ENCODE results near the gene CIITA.

CIITA gene

DNA sequence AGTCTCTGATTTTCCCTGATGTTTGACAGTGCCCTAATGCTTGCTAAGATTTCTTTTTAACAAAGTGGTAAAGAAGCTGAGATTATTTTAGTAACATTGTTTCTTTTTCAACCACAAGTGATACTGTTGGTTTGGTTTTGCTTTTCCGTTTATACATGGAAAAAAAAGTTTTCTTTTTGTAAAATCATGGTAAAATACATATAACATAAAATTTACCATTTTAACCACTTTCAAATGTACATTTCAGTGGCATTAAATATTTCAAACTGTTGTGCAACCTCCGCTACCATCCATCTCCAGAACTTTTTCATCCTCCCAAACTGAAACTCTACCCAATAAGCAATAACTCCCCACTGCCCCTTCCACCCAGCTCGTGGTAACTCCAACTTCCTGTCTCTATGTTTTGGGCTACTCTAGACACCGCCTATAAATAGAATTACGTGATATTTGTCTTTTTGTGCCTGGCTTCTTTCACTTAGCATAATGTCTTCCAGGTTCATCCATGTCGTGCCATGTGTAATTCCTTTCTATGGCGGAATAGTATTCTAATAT lies 4.6 kb downstream of the CIITA start:
- DNase-seq = no peak

DNA sequence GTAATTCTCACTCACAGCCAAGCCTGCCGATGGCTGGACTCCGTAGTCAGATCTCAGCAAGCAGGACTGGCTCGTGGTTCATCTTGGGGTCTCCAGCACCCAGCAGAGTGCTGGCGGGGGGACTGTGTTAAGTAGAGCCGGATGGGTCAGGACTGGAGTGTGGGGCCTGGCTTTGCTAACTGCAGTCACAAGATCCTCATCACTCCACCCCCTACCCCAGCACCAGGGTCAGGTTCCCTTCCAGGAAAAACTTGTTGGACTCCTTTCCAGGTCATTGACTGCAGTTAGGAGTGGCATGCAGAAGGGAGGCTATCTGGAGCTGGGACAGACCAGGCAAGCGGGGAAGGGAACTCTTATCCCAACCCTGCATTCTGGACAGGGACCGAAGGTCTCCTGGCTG lies 6.0 kb downstream of the CIITA start:
- no peak for DNase-seq

DNA sequence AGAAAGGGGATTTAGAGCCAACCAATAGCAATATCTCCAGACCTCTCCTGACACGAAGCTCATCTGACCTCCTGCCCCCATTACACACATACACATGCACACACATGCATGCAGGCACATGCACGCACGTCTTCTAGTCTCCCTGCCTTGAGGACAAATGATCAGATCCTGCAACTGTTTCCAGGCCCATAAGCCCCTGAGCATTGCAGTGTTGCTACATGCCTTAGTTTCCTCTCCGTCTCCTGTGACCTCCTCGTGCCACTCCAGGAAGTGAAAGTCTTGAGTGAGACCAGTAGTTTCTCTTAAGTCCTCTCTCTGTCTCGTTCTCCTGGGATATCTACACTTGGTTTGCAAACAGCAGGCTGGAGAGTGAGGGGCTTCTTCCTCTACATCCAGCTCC lies 8.2 kb downstream of the CIITA start:
- no peak for DNase-seq

DNA sequence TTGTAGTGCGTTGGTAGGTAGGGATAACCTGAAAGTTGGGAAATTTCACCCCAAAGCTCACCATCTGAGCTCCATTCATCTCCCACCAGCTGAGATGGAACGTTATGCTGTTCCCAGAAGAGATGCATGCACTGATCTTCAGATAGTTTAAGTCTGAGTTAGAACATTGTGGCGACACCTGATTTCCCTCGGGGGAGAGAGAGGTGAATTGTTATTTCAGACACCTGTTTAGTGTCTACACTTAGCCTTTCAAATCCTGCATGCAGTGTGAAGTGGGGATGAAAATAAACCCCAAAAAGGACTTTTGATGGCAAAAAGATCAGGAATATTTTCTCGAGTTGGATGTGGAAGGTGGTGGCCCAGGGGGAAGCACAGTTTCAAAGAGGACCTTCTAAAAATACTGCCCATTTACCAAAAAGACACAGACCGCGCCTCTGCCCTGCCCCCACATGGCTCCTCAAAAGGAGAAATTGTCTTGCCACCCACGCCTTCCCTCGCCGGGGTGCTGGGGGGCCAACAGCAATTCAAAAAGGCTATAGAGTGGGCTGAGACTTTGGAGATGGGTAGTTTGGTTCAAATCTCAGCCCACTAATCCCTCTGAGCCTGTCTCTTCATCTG lies 11.4 kb downstream of the CIITA start:
- no peak for DNase-seq

DNA sequence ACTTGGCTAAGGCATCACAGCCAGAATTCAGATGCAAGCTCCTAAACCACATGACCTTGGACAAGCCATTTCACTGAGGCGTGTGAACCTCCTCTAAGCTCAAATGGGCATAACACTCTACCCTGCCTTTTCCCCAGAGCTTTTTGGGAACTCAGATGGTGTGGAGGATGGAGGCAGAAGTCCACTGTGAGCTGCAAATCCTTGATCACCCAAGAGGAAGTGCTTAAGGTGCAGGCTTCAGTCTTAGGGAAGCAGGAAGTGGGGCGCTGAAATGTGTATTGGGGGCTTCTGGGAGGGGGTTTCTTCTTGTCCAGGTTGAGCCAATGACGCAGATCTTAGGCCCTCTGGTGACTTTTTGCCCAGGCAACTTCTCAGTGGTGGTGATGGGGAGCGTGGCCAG lies 12.9 kb downstream of the CIITA start:
- no peak for DNase-seq

DNA sequence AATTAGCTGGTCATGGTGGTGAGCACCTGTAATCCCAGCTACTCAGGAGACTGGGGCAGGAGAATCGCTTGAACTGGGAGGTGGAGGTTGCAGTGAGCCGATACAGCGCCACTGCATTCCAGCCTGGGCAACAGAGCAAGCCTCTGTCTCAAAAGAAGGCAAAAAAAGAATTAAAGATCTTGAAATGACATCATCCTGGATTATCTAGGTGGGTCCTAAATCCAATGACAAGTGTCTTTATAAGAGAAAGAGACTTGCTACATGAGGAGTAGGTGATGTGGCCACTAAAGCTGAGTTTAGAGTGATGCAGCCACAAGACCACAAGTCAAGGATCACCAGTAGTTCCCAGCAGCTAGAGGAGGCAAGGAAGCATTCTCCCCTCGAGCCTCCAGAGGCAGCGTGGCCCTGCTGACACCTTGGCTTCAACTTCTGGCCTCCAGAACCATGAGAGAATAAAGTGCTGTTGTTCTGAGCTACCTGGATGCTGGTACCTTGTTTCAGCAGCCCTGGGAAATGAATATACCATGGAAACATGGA lies 15.8 kb downstream of the CIITA start:
- DNase-seq = no peak

DNA sequence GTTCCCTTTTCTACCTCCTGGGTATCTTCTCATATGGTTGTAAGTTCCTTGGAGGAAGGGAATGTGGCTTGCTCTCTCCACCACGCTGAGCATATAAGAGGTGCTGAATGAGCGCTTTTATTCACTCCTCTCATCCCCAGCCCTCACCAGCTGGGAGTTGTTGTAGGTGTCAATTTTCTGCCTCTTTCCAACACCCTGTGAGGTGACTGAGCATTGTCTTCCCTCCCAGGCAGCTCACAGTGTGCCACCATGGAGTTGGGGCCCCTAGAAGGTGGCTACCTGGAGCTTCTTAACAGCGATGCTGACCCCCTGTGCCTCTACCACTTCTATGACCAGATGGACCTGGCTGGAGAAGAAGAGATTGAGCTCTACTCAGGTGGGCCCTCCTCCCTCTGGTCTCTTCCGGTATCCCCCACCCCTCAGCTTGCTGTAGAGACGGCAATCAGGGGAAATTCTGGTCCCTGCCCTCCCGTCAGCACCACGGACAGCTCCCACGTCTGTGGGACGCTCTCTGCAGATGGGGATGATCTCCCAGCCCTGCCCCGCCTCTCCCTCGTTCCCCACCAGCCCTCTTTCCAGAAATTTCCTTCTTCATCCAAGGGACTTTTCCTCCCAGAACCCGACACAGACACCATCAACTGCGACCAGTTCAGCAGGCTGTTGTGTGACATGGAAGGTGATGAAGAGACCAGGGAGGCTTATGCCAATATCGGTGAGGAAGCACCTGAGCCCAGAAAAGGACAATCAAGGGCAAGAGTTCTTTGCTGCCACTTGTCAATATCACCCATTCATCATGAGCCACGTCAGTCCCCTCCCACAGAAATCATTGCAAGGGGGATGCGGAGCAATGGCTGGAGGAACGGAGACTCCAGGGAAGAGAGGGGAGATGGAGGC lies 18.3 kb downstream of the CIITA start:
- no peak for DNase-seq

DNA sequence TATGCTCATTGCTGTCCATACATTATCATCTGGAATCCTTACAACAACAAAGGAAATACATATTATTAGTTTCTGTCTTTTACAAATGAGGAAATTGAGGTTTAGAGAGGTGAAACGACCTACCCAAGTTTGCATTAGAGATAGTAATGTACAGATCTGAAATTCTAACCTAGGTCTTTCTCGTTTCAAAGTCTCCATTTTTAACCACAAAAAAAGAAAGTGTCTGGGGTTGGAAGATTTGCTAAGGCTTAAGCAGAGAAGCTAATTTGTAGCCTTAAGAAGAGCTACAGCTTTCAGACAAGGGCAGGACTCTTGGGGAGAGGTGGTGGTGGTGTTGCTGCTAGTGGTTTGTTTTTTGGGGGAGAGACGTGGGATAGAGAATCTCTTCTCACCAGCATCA lies 19.2 kb downstream of the CIITA start:
- DNase-seq = no peak

DNA sequence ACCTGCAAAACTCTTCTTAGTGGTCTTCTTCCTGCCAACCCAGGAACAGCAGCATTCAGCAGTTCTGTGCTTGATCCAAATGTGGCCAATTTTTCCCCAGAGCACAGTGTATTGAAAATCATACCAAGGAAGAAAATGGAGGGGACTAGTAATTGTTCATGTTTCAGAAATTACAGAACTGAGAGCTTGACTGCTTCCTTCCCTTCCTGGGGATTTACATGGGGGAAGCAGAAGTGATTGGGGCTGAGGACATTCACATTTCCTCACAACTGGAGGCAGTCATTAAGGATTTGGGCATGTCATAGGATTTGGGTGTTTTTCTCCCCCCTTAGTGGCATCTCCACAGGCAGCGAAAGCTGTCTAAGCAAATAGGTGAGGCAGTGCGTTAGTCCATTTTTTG lies 19.7 kb downstream of the CIITA start:
- no peak for DNase-seq

DNA sequence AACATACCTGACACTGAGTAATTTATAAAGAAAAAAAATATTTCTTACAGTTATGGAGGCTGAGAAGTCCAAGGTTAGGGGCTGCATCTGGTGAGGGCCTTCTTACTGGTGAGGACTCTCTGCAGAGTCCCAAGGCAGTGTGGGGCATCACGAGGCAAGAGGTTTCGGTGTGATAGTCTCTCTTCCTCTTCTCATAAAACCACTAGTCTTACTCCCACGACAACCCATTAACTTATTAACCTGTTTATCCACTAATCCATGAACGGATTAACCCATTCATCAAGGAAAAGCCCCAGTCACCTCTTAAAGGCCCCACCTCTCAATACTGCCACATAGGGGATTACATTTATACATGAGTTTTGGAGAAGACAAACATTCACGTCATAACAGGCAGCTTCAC lies 20.1 kb downstream of the CIITA start:
- no peak for DNase-seq

DNA sequence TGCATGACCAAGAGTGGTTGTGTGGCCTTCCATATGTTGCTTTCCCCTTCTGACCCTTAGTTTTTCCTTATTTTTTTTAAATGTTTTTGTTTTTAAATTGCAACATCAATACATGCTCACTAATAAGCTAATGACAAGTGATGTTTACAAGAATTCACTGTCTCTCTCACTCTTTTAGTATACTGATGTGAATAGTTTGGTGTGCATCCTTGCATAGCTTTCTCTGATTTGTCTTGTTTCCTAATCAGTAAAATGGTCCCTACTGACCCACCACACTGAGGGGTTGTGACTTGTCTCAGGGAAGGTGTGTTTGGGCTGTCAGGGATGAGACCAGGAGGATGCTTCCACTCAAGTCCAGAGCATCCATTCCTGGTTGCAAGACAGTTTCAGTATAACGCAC lies 26.0 kb downstream of the CIITA start:
- no peak for DNase-seq

DNA sequence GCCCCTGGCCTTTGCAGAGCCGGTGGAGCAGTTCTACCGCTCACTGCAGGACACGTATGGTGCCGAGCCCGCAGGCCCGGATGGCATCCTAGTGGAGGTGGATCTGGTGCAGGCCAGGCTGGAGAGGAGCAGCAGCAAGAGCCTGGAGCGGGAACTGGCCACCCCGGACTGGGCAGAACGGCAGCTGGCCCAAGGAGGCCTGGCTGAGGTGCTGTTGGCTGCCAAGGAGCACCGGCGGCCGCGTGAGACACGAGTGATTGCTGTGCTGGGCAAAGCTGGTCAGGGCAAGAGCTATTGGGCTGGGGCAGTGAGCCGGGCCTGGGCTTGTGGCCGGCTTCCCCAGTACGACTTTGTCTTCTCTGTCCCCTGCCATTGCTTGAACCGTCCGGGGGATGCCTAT lies 29.5 kb downstream of the CIITA start:
- no peak for DNase-seq

DNA sequence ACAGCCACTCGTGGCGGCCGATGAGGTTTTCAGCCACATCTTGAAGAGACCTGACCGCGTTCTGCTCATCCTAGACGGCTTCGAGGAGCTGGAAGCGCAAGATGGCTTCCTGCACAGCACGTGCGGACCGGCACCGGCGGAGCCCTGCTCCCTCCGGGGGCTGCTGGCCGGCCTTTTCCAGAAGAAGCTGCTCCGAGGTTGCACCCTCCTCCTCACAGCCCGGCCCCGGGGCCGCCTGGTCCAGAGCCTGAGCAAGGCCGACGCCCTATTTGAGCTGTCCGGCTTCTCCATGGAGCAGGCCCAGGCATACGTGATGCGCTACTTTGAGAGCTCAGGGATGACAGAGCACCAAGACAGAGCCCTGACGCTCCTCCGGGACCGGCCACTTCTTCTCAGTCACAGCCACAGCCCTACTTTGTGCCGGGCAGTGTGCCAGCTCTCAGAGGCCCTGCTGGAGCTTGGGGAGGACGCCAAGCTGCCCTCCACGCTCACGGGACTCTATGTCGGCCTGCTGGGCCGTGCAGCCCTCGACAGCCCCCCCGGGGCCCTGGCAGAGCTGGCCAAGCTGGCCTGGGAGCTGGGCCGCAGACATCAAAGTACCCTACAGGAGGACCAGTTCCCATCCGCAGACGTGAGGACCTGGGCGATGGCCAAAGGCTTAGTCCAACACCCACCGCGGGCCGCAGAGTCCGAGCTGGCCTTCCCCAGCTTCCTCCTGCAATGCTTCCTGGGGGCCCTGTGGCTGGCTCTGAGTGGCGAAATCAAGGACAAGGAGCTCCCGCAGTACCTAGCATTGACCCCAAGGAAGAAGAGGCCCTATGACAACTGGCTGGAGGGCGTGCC lies 30.1 kb downstream of the CIITA start:
- DNase-seq = no peak

DNA sequence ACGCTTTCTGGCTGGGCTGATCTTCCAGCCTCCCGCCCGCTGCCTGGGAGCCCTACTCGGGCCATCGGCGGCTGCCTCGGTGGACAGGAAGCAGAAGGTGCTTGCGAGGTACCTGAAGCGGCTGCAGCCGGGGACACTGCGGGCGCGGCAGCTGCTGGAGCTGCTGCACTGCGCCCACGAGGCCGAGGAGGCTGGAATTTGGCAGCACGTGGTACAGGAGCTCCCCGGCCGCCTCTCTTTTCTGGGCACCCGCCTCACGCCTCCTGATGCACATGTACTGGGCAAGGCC lies 30.7 kb downstream of the CIITA start:
- DNase-seq = no peak

DNA sequence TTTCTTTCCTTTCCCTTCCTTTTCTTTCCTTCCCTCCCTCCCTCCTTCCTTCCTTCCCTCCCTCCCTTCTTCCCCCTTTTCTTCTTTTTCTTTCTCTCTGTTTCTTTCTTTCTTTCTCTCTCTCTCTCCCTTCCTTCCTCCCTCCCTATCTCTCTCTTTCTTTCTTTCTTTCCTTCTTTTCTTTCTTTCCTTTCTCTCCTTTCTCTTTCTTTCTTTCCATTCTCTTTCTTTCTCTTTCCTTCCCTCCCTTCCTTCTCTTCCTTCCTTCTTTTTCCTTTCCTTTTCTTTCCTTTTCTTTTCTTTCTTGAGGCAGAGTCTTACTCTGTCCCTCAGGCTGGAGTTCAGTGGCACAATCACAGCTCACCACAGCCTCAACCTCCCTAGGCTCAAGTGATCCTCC lies 34.3 kb downstream of the CIITA start:
- DNase-seq = no peak

DNA sequence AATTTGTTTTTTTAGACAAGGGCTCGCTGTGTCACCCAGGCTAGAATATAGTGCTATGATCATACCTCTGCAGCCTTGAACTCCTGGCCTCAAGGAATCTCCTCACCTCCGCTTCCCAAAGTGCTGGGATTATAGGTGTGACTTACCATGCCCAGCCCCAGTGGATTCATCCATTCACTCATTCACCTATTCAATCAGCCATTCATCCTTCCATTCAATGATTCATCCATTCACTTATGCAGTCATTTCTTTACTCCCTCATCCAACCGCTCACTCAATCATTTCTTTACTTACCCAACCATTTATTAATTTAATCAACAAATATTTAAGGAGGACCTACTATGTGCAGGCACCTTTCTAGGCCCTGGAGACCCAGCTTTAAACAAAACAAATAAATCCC lies 39.5 kb downstream of the CIITA start:
- no peak for DNase-seq

DNA sequence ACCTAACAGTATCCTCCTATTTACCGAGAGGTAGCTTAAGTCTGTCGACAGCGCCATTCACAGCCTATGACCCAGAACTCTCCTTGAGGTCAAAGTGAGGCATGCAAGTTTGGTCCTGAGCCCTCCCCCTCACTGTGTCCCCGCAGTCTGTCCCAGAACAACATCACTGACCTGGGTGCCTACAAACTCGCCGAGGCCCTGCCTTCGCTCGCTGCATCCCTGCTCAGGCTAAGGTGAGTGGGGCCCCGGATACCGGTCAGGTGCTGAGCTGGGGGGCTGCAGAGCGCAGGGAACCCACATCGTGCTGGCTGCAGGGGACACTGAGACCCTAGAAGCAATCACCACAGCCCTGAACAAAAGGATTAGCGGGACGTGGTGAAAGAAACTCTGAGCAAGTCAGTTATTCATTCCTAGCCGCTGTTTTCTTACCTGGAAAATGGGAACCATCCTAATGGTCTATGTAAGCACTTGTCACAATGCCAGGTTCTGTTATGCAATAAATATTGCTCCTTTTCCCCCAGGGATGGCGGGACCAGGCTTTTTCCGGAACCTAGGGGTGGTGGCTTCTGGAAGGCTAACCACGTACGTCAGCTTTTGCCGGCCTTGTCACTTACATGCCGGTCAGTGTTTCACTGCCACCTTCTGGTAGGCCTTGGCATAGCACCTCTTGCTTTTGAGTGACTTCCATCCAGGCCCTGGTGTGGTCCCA lies 41.4 kb downstream of the CIITA start:
- DNase-seq = peak; percentile 64 to 83

DNA sequence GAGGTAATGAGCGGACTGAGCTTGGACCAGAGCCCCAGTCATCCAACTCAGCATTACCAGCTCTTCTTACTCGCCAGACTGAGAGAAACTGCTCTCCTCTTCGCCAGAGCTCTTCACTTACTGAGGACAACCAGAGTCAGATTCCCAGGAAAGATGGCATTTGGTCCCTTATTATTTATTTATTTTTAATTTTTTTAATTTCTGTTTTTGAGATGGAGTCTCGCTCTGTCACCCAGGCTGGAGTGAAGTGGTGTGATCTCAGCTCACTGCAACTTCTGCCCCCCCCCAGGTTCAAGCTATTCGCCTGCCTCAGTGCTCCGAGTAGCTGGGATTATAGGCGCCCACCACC lies 42.0 kb downstream of the CIITA start:
- no peak for DNase-seq

DNA sequence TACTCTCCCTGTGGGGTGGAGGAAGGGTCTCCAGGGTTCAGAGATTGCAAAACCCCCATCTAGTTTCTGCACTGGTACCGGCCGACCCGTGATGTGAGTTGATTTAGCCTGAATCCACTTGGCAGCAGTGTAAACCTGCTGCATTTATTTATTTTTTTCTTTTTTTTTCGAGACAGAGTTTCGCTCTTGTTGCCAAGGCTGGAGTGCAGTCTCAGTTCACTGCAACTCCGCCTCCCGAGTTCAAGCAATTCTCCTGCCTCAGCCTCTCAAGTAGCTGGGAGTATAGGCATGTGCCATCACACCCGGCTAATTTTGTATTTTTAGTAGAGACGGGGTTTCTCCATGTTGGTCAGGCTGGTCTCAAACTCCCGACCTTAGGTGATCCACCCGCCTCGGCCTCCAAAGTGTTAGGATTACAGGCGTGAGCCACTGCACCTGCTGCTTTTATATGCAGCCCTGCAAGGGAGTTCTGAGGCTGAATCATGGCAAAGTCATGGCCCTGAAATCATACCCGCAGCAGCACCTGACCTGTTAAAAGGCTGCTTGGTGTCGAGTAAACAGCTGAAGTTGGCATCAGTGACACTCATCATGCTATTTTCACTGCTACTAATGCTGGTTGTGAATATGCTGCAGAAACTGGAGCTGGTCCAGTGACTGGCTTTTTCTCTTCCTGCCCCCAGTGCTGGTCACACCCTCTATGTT lies 43.9 kb downstream of the CIITA start:
- DNase-seq = no peak

DNA sequence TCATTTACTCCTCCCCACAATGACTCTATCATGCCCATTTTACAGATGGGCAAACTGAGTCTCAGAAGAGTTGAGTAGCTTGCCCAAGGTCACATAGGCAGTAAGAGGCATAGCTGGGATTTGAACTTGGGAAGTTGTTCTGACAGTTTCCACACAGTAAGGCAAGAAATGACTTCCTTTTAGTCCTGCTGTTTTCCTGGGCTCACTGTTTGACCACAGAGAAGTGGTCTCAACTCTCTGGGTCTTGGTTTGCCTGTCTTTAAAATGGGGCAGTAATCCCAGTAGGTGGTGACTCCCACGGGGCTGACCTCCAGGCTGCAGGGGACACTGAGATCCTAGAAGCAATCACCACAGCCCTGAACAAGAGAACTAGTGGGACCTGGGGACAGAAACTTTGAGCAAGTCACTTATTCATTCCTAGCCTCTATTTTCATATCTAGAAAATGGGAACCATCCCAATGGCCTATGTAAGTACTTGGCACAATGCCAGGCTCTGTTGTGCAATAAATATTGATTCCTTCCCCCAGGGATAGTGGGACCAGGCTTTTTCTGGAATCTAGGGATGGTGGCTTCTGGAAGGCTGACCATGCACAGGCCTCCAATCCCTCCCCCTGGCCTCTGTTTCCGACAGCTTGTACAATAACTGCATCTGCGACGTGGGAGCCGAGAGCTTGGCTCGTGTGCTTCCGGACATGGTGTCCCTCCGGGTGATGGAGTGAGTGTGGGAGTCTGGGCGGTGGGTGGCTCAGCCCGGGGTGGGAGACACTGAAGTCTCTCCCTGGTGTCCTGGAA lies 44.7 kb downstream of the CIITA start:
- DNase-seq = no peak

Data from NCI-H1930 (cell line).